ENCODE data around the gene PHC3.

The PHC3 gene

DNA sequence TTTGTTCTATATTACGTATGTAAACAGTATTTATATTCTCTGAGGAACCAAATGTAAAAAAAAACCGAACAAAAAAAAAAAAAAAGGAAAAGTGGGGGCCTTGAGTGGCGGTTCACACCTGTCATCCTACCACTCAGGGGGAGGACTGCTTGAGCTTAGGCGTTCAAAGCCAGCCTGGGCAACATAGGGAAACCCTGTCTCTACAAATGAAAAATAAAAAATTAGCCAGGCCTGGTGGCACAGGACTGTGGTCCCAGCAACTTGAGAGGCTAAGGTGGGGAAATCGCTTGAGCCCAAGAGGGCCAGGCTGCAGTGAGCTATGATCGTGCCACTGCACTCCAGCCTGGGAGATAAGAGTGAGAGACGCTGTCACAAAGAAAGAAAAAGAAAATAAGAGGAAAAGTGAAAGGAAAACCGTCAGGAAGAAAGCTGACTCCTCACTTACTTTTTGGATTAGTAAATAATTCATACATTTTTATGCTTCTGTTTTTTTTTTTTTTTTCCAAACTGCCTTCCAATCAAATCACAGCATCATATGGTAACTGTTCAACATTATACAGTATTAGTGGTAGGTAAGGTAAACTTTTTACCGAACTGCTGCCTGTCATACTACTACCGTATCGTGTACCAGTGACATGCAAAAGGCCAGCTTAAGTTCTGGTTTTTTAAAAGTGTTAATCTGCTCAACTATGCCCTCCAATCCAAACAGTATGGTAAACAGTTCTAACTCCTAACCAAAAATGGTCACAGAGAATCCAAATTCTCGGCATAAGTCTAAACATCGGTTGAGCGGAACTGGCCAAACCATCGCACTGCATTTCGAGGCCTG is 1.2 kb downstream of the PHC3 start:
- DNase-seq, result peak; percentile 32 to 36

DNA sequence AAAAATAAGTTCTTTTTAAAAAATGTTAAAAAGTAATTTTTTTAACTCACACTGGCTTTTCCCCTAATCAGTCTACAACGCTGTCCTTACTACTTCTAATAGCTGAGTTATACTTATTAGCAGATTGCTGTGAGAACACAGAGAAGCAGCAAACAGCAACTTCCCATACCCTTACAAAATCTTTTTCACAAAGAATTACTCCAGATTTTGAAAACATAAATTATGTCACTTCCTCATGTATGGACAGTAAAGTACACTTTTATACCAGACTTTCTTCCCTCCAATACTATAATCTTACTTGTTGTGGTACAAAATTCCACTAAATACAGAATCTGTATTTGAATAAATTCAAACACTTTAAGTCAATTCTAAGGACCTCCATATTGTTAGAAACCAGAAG is 2.1 kb downstream of the PHC3 start:
- DNase-seq, result no peak

DNA sequence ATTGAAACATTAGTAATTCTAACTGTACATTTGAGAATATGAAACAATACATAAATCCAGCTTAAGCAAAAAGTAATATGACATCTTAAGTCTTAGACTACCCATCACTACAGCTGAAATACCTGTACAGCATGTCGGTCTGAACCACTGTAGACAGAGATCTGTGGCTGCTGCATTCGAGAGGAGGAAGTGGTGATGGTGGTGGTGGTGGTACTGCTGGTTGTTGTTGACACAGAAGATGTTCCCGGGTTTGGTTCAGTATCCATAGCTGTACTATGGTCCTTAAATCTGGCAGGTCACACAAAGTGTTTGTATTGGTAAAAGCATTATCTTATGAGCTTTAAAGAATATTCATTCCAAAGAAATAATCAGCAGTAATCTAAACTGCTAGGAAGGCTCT is 2.9 kb downstream of the PHC3 start:
- peak; percentile 47 to 55 for DNase-seq

DNA sequence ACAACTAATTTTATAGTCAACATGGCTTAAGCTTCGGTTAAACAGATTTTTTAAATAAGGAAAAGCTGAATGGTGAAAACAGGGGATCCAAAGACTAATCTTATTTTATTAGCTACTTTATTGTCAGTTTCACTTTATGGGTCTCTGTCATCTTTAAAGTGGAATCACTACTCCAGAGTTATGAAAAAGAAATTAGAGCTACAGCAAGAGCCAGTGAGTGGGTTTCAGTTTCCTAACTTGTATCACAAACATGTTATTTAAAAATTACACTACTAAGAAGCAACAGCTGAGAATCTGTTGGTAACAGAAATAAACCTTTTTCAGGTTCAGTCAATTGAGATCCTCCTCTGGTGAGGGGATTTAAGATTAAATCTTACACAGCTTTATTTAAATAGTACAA is 10.0 kb downstream of the PHC3 start:
- DNase-seq, result no peak

DNA sequence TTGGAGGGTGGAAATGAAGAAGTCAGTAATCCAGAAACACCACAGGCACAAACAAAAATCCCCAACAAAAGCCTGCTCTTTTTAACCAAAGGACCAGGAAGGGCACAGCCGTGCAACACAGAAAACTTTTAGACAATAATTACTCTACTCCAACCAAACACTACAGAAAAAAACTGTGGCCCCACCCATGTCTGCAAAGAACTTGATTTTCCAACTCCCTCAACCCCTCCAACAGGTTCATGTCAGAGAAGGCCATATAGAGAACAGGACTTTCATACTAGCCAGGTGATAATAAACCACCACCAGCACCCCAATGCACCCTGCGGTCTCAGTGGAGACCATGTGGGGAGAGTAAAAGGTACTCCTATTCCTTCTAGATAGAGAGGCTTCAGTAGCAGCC is 16.8 kb downstream of the PHC3 start:
- DNase-seq, result no peak

DNA sequence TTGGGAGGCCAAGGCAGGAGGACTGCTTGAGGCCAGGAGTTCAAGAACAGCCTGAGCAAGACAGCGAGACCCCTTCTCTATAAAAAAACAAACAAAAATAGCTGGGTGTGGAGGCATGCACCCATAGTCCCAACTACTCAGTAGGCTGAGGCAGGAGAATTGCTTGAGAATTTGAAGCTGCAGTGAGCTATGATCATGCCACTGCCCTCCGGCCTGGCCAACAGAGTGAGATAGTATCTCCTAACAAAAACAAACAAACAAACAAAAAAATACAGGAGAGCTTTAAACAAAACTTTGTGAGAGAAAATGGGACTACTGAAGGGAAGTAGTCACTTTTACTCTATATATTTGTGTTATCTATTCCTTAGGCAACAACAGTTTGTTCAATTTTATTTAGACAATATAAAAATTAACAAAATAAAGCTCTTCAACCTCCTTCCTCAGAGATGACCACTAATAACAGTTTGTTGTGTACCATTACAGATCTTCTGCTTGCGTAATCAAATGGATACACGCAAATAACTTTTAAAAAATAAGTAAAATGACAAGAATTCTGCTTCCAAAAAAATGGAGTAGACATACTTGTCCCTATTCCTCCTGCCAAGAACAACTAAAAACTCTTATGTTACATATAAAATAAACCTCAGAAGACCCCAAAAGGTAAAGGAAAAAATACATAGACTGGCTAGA is 17.4 kb downstream of the PHC3 start:
- DNase-seq, result no peak

DNA sequence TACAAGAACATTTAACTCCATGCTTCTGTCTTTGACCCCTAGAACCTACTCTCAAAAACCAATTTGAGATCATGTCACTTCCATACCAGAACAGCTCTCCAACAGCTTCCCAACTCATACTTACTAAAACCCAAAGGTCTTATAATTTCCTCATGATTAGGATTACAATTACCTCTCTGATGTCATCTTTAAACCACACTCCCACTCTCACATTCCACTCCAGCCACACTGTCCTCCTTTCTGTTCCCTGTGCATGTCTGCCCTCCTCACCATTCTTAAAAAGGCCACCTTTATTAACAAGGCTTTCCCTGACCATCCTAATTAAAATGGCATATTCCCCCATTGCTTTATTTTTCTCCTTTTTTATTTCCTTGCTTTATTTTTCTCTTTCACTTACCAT is 18.9 kb downstream of the PHC3 start:
- no peak for DNase-seq

DNA sequence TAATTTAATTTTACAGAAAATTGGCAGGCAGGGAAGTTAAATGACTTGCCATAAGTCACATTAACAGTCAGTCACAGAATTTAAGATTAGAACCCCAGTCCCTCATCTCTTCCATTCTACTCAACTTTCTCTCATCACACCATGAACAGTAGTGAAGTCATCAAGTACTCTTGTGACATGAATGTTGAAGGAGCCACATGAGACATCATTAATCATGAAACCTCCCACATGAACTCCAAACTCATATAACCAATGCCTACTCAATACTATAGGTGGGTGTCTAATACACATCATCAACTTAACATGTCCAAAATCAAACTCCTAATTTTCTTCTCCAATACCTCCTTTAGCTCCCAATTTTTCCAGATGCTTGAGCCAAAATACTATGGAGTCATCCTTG is 19.5 kb downstream of the PHC3 start:
- DNase-seq, result no peak

DNA sequence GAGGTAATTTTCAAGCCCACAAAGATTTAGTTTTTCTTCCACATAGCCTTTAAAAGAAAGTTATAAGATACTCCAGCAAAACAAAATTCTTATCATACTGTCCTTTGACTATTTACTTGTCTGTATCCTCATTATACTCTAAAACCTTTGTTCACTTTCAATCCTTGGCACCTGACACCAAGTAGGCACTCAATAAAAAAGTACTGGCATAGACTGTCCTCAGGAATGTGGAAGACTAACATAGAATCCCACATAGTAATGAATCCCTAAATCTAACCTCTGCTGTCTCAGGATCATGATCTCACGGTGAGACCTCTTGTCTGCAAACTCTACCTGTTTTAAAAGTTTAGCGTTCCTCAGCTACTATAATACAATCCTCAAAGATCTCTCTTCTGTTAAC is 21.6 kb downstream of the PHC3 start:
- DNase-seq, result no peak

DNA sequence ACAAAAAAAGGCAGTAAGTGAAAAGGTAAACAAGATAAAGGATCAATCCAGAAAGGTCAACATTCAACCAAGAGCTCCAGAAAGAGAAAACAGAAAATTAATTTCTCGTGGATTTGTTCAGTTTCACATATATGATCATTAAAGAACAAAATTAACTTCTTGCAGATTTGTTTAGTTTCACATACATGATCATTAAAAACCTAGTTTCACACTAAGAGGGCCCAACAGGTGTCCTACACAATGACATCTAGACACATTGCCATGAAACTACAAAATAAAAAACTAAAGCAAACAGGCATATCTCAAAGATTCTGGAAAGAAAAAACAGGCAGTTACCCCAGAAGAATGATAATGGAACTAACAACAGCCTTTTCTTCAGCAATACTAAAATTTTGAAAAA is 22.1 kb downstream of the PHC3 start:
- DNase-seq, result no peak

DNA sequence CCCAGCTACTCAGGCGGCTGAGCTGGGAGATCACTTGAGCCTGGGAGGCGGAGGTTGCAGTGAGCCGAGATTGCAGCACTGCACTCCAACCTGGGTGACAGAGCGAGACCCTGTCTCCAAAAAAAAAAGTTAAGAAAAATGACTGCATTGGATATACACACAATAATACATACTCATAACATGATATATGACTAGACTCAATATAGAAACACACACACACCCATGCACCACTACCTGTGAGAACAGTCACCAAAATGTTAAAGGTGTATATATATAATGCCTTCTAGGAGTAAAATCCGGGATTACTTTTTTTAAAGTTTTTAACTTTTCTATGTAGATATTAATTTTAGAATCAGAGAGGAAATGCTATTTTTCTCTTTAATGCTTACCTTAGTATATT is 25.9 kb downstream of the PHC3 start:
- no peak for DNase-seq

DNA sequence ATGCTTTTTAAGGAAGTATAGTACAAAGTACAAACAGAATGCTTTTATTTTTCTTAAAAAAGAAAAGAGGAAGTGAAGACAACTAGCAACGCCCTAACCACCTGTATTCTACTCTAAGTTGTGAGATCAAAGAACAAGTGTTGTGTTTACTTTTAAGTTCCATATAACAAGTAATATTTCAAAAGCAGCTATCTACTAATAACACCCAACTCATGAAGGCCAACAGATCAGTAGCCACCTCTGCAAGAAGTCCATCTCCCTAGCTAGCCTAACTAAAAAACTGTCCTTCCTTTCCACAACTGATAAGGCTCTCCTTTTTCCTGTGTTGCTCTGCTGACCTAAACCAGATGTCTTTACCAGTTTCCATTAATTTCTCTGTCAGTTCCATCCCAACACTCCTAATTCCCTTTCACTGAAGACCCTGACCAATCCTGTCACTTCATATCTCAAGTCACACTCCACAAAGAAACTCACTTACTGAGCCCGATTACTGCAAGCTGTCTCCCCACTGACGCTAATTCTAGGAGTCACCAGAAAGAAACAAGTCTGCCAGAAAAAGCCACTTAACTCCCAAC is 26.9 kb downstream of the PHC3 start:
- no peak for DNase-seq

DNA sequence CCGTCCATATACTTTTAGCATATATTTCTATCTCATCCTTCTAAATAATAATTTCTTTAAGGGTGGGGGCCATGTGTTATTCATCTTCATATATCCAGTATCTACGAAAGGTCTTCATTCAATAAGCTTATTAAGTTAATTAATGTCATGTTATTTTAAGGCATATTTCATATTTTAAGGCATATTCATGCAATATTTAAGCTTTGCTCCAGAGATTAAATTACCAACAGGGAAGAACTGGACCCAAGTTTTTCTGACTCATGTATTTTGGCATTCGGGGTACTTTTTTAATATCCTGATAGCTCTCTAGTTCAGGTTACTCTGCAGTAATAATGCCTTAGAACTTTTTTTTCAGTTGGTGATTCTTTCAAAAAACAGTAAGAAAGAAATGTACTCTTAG is 27.4 kb downstream of the PHC3 start:
- DNase-seq, result no peak

DNA sequence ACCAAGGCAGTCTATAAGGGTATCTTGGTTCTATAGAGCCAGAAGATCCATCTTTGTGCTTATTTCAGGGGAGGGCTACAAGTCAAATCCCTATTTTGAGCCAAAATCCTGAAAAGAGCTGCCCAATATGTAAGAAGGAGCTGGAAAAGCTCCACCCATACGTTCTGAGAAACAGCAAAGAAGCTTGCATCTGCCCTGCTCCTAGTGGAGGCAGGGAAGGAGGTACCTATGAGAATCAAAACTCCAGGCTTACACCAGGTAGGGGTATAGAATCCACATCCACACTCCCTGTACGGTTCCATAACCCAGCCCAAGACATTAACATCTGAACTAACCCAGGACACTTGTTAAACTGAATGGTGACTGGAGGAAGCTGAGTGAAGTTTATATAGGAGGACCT is 30.0 kb downstream of the PHC3 start:
- DNase-seq, result no peak

DNA sequence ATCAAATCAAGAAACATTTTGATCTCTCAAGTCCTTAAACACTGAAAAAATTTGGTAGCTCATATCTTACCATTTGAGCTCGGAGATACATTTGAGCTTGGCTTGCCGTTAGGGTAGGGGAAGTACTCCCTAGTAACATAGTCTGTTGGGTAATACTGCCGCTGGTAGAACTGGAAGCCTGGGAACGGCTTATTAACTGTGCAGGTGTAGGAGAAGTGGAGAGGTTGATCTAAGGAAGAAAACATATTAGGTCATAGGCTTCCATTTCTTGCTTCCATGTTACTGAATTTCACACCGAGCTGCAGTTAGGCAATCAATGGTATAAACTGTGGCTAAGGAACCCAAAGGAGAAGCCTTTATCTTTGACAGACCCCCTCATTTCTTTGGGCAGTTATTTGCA is 32.5 kb downstream of the PHC3 start:
- DNase-seq, result no peak

DNA sequence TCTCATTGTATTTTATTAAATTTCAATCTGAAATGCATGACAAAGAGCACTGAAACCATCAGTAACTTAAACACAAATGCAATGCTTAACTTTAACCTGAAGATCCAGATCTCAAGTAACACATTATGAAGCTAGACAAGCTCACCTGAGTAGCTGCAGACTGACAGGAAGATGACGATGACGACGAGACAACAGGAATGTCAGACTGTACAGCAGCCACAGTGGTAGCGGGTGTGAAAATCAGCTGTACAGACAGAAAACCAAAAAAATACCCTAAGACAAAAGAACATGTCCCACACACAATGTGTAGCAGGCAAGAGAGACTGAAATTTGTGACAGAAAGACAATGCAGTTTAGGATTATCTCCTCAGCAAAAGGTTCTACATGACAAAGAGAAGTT is 36.3 kb downstream of the PHC3 start:
- no peak for DNase-seq

DNA sequence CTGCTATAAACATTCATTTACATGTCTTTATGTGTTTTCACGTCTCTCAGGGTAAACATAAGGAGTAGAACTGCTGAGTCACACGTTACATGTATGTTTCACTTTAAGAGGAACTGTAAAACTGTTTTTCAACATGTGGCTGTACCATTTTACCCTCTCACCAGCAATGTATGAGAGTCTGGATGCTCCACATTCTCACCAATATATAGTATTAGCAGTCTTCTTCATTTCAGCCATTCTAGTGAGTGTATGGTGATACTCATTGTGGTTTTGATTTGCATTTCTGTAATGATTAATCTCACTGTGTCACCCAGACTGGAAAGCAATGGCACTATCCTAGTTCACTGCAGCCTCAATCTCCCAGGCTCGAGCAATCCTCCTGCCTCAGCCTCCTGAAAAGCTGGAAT is 37.1 kb downstream of the PHC3 start:
- no peak for DNase-seq

DNA sequence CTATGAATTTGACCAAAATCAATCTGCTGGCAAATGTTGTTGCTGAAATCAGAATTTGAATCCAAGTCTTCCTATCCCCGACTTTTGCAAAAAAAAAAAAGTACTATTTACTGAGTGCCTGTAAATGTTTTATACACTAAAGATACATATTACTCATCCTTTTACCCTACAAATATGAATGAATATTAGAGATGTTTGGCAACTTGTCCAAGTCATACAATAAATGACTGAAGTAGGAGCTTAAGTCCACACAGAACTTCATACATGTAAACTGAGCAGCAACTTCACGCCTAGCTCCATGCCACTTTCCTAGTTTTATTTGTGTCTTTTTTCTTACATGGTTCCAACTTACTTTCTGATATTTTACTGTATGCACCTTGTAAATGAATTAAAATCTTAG is 39.2 kb downstream of the PHC3 start:
- DNase-seq, result no peak

DNA sequence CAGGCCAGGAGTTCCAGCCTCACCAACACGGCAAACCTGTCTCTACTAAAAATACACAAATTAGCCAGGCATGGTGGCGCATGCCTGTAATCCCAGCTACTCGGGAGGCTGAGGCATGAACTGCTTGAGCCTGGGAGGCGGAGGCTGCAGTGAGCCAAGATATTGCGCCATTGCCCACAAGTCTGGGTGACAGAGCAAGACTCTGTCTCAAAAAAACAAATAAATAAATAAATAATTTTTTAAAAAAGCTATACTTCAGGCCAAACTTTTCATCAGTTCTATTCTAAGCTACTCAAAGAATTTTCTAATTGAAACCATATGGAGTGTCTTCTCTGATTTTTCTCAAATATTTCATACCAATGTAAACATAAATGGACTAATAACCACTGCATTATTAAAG is 43.5 kb downstream of the PHC3 start:
- DNase-seq, result no peak

DNA sequence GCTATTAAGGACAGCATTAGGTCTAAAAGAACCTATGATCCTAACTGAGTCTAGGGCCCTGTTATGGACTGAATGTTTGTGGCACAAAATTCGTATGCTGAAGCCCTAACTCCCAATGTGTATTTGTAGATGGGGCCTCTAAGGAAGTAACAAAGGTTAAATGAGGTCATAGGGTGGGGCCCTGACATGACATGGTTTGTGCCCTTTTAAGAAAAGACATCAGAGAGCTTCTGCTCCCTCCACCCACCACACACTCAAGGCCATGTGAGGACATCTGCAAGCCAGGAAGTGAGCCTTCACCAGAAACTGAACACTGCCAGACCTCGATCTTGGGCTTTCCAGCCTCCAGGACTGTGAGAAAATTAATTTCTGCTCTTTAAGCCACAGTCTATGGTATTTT is 49.2 kb downstream of the PHC3 start:
- no peak for DNase-seq

DNA sequence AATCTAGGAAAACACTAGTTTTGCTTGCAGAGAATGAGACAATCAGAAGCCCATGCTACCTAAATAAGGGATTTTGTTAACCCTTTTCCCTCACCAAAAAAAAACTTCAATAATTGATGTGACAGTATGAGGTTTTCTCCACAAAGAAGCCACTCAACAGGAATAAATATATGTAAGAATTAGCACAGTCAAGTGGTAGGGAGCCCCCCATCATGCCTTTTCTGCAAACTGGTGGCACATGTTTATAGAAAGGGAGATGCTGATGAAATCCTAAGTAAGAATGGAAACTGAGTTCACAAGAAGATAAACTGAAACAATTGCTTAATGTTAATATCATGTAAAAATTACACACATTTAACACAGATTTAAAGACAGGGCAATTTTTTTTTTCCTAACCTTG is 51.0 kb downstream of the PHC3 start:
- DNase-seq, result no peak

DNA sequence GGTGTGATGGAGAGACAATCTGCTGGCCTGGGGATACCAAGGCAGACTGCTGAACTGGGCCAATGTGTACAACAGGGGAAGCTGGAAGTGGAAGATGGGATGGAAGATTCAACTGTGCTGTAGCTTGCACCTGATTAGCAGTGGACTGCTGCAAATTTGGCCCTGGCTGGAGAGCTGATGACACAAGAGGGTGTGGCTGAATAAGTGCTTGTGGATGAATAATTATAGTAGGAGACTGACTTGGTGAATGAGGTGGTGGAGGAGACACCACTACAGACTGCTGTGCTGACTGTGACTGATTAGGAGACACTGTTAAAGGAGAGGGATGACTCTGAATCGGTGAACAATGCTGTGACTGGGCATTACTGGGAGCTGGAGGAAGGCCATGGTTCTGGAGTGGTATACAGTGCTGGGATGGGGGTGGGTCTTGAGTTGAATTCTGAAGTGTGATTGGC is 52.5 kb downstream of the PHC3 start:
- DNase-seq, result no peak

DNA sequence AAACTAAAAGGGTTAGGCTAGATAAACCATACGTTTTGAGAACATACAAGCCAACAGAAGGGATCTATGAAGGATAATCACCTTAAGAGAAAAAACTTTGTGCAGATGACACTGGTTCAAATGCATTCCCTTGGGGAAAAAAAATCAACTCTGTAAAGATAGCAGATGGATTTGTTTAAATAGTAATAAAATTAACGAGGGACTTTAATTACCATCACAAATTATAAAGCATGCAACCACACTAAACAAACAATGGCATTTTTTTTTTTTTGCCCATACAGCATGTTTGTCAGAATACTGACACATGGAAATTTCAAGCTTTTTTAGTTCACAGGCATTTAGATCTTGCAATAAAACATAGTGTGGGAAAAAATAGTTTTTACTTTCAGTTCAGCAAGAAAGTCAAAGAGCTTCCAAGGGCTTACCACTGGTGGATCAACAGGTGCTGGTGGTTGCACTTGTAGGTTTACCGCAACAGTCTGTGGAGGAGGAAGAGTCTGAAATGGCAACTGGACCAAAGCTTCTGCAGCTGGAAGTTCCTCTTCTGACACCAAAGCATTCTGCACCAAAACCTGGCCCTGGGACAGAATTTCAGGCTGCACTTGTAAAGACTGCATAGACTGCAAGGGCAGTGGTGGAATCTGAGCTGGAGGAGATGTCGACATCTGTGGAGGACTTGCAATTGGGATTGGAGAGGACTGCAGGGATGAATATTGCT is 53.1 kb downstream of the PHC3 start:
- no peak for DNase-seq

DNA sequence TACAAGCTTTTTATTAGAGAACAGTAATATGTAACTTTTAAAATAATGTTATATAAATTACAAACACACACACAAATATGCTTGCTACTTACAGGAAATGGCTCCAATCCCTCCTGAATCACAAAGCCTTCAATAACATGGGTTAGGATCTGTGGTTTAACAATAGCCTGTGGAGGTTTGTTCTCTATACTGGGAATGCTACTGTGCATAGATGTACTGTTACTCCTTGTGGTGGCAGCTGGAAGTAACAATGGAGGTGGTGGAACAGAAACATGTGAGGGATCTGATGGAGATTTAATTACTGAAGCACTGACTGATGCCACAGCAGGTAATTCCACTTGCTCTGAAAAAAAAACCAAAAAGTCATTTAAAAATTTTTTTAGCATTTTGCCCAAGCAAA is 64.4 kb downstream of the PHC3 start:
- no peak for DNase-seq
